TTC549 (cell line): Measurements from ENCODE around the gene TMEM45B.
"Not testable (repeated sequence)": the region's sequence is repeated elsewhere in the genome, so short reads cannot be mapped to it uniquely, and the experiment has no call there.

Source experiments
- FAIRE-seq: peaks from 2 replicates; lab custom pipeline; 2012; peaks lifted over from hg19 to GRCh38; lab: Jason Lieb, UNC

TMEM45B gene

GRCh38 chr11:129813231-129813791 lies 2.3 kb upstream of the TMEM45B start:
- no peak for FAIRE-seq

DNA sequence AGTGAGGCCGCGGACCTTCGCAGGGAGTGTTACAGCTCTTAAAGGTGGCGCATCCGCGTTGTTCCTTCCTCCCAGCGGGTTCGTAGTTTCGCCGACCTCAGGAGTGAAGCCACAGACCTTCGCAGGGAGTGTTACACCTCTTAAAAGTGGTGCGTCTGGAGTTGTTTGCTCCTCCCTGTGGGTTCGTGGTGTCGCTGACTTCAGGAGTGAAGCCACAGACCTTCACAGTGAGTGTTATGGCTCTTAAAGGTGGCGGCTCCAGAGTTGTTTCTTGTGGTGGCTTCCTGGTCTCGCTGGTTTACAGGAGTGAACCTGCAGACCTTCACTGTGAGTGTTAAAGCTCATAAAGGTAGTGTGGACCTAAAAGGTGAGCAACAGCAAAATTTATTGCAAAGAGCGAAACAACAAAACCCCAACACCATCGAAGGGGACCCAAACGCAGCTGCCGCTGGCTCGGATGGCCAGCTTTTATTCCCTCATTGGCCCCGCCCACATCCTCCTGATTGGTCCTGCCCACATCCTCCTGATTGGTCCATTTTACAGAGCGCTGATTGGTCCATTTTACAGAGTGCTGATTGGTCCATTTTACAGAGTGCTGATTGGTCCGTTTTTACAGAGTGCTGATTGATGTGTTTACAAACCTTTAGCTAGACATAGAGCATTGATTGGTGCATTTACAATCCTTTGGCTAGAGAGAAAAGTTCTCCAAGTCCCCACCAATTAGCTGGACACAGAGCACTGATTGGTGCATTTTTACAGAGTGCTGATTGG lies 1.2 kb upstream of the TMEM45B start:
- no peak for FAIRE-seq

- no peak for FAIRE-seq
These were observed 1.9 kb downstream of the TMEM45B start for GRCh38 chr11:129817534-129818051.

DNA sequence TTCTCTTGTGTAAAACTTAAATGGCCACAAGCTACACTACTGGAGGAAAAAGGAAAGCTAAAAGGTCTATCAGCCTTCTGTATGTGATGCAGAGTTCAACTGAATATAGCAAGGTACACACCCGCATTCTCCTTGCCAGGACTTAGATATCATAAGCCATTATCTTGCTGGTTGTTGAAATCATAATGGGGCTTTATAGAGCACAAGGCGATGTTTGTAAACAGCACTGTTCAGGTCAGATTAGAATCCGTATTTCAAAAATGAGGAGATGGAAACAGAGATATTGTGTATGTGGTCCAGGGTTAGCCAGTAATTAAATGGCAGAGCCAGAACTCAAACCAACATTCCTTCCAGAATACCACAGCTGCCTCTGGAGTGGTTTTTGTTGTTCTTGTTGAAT lies 2.6 kb downstream of the TMEM45B start:
- FAIRE-seq, result not testable (repeated sequence)

DNA sequence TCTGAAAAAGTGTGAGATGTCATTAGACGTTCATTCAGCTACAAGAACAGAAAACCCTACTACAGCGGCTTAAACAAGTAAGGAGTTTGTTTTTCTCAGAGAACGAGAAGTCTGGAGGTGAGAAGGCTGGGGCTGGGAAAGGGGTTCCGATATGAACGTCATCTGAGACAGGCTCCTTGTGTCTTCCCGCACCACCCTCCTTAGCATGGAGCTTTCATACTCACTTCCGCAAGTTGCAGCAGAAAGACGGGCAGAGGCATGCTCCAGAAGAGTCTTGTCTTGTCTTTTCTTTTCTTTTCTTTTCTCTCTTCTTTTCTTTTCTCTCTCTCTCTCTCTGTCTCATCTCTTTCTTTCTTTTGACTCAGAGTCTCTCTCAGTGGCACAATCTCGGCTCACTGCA lies 3.6 kb downstream of the TMEM45B start:
- FAIRE-seq, result no peak

DNA sequence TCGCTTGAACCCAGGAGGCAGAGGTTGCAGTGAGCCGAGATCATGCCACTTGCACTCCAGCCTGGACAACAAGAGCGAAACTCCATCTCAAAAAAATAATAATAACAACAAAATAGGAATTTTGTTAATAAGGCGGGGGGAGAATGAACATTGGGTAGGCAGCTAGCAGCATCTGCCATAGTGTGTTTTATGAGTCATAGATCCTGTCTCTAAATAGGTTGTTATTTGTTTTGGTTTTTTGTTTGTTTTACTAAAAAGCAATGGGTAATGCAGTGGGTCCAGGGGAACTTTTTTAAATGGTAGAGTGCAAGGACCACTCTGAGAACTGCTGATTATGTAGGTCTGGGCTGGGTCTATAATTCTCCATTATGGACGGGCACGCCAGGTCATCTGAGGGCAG lies 4.6 kb downstream of the TMEM45B start:
- FAIRE-seq, result not testable (repeated sequence)

- FAIRE-seq, result not testable (repeated sequence)
These were observed 7.6 kb downstream of the TMEM45B start for GRCh38 chr11:129823281-129823680.

DNA sequence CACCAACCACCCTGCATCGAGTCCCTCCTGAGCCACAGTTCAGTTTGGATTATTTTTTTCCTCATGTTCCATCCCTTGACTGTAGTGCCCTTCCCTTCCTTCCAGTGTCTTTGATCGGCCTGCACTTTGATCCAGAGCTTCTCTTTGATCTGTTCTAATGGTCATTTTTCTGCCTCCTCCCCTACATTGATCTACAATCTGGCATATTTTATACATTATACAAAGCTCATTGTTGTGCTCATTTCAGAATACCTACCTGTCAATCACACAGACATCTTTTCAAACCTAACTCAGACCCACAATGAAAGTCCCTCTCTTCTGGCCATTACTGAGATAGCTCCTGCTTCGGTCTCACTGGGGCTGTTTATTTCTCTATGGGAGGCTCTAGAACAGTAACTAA lies 8.2 kb downstream of the TMEM45B start:
- not testable (repeated sequence) for FAIRE-seq

DNA sequence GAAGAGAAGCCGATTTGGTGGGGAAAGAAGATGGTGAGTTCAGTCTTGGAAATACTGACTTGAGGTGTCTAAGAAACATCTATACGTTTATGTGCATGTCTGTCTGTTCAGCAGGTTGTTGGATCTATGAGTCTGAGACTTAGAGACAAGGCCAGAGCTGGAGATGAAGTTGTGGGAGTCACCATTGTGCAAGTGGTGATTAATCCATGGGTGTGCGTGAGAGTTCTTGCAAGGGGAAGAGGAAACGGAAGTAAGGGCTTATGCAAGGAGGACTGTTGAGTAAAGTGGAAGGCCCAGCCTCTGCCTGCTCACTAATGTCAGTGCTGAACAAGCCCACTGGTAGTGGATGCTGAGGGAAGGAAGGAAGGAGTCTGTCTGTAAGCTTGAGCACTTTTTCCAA lies 9.7 kb downstream of the TMEM45B start:
- no peak for FAIRE-seq

DNA sequence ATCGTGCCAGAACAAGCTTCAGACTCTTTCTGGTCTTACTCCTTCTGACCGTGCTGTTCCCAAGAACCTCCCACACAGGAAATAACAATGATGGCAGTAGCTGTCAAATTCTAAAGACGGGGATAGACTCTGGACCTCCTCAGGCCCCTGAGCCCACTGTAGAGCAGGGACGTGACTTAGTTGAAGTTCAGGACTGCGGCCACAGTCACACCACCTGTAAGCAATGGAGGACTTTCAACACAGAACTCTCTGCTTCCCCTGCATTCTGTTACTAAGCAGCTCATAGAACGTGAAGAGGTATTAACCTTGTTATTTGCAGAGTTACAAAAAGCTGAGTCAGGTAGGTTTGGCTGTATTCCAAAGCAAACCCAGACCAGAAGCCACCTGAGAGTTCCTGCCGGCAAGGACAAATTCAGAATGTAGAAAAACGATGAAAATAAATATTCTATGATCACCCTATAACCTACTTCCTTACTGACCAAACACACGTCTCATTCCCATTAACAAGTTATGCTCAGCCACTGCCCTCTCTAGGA lies 12.7 kb downstream of the TMEM45B start:
- no peak for FAIRE-seq

DNA sequence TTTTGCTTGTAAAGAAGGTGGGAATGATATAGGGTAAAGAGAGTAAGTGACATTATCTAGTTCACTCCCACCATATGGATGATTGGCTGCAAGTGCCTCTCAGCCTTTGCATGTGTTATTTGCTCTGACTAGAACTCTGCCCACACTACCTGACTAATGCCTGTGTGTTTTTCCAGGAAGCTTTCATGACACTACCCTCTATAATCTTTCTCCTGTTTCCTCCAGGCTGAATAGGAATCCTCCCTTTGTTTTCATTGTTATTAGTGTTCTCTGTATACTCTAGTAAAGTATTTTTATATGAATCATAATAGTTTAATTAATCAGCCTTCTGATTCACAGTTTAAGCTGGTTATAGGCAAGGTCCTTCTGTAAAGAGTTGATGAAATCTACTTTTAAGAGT lies 13.8 kb downstream of the TMEM45B start:
- not testable (repeated sequence) for FAIRE-seq

DNA sequence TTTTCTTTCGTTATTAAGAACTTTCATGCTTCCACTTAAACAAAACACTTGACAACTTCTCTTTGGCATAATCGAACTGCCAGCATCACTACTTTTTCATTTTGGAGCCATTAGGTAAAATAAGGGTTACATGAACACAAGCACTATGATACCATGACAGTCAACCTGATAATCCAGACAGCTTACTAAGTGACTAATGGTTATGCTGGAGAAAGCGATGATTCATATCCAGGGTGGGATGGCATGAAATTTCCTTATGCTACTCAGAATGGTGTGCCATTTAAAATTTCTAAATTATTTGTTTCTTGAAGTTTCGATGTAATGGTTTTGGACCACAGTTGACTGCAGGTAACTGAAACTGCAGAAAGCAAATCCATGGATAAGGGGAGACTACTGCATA lies 15.6 kb downstream of the TMEM45B start:
- not testable (repeated sequence) for FAIRE-seq

DNA sequence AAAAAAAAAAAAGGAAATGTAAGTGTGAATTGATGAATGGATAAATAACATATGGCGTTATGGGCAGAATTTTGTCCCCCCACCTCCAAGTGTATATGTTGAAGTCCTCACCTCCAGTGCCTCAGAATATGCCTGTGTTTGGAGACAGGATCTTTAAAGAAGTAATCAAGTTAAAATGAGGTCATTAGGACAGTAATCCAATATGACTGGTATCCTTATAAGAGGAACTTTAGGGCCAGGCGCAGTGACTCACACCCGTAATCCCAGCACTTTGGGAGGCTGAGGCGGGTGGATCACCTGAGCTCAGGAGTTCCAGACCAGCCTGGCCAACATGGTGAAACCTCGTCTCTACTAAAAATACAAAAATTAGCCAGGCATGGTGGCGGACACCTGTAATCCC lies 17.6 kb downstream of the TMEM45B start:
- not testable (repeated sequence) for FAIRE-seq

DNA sequence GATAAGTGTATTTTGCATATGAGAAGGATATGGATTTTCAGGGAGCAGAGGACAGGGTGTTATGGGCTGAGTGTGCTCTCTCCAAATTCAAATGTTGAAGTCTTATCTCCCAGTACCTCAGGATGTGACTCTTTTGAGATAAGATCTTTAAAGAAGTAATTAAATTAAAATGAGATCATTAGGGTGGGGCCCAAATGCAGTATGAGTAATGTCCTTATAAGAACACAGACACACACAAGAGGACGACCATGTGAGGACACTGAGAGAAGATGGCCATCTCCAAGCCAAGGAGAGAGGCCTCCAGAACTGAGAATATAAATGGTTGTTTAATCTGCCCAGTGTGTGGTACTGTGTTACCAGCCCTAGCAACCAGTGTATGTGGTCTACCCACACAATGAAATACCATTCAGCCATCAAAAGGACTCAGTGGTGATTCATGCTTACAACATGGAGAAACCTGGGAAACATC lies 20.8 kb downstream of the TMEM45B start:
- FAIRE-seq, result not testable (repeated sequence)

- FAIRE-seq, result no peak
These were observed 21.3 kb downstream of the TMEM45B start for GRCh38 chr11:129836979-129837378.

DNA sequence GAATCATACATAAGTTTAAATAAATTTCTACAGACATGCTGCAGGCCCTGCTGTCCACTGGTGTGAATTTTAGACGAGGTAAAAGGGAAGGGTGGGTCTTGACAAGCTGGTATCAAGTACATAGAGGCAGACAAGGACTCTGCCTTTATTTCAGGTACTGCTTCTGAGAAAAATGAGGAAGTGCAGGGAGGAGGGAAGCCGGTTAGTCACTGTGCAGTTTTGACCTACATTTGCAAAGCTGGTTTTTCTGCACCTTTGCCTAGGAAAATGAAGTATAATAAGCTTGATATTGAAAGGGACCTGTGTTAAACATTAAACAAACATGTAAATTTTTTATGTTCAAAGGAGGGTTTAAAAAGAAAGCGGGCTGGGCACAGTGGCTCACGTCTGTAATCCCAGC lies 24.6 kb downstream of the TMEM45B start:
- FAIRE-seq, result no peak

GRCh38 chr11:129842138-129842537 lies 26.5 kb downstream of the TMEM45B start:
- FAIRE-seq, result no peak

DNA sequence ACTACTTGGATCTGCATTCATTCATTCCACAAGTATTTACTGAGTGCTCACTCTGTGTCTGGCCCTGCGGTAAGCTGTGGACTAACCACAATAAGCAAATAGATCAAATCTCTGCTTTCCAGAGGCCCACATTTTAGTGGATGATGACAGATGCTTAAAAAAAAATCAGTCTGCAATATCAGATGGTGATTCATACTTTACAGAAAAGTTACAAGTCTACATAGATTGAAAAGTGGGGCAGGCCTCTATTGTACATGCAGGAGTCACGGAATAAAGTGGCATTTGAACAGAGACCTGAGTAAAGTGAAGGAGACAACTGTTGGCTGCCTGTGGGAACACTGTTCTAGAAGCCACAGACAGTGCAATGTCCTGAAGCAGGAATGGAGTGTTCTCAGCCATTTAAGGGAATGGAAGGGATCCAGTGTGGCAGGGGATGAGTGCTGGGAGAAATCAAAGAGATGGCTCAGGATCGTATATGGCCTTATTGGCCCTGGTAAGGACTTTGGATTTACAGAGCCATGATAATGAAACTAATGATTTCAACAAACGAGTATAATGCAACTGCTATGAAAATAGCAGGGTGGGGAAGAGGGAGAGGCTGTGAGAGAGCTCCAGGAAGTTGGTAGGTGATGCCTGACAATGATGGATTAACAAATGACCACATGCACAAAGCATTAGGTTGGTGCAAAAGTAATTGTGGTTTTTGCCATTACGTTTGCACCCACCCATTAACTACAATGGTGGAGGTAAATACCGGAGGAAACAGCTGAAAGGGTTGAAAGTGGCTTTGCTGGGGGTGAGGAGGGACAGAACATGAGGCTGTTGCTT lies 31.1 kb downstream of the TMEM45B start:
- FAIRE-seq, result no peak

DNA sequence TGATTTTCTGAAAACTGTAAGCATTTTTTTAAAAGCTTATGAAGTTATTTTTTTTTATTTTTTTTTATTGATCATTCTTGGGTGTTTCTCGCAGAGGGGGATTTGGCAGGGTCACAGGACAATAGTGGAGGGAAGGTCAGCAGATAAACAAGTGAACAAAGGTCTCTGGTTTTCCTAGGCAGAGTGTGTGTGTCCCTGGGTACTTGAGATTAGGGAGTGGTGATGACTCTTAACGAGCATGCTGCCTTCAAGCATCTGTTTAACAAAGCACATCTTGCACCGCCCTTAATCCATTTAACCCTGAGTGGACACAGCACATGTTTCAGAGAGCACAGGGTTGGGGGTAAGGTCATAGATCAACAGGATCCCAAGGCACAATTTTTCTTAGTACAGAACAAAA lies 31.7 kb downstream of the TMEM45B start:
- FAIRE-seq, result not testable (repeated sequence)

- no peak for FAIRE-seq
These were observed 33.9 kb downstream of the TMEM45B start for GRCh38 chr11:129849447-129850130.

DNA sequence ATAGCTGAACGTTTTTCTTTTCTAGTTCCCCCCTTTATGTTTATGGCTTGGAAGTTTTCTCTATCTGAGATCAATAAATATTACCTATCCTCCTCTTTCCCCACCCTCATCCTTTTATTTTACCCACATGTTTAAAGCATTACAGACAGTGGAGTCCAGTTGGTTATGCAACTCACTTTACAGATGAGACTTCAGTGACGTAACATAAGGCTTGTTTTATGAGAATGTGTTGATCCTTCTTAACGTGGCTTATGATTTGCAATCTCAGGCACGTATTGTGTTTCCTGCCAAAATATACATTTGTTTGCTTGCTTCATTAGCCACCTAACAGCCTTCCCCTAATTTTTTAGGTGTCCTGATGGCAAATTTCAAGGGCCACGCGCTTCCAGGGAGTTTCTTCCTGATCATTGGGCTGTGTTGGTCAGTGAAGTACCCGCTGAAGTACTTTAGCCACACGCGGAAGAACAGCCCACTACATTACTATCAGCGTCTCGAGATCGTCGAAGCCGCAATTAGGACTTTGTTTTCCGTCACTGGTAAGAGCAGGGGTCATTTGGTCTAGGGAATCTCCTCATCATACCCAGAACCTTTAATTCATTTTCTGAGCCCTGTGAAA lies 36.6 kb downstream of the TMEM45B start:
- no peak for FAIRE-seq
